HFFc6 (cell line): ENCODE data around the gene FARP1. TPM values are rescaled to one million over a fixed set of nuclear protein-coding genes. Genes with fewer than 3 reads are reported as not detected.

Source experiments
- DNase-seq: peaks from one replicate; pipeline ENCODE4 v3.0.0-alpha.2; 2018
- H3K27ac Mint-ChIP-seq: 2 replicates; pipeline ENCODE4 v1.8.0; 2020; ENCODE audit warnings: mild to moderate bottlenecking, mixed read lengths
- H3K27me3 Mint-ChIP-seq: 2 replicates; pipeline ENCODE4 v1.8.0; 2021; ENCODE audit warnings: mild to moderate bottlenecking, moderate library complexity, mixed read lengths; ENCODE audit not compliant: insufficient read depth
- H3K36me3 Mint-ChIP-seq: 2 replicates; pipeline ENCODE4 v1.8.0; 2021; ENCODE audit warnings: low read depth, mixed read lengths
- H3K4me1 Mint-ChIP-seq: 2 replicates; pipeline ENCODE4 v1.8.0; 2020; ENCODE audit warnings: low read depth, mixed read lengths
- H3K4me3 Mint-ChIP-seq: 2 replicates; pipeline ENCODE4 v1.8.0; 2020; ENCODE audit warnings: mild to moderate bottlenecking, moderate library complexity, mixed read lengths
- H3K9me3 Mint-ChIP-seq: 2 replicates; pipeline ENCODE4 v1.8.0; 2020; ENCODE audit warnings: mild to moderate bottlenecking, mixed read lengths
- CTCF ChIP-seq: fragments of 200-600 bp; sonication (generic); IDR thresholded peaks from 2 replicates; pipeline ENCODE4 v1.5.0; 2021; ENCODE audit warnings: antibody characterized with exemption, mild to moderate bottlenecking
- total RNA-seq, 6 experiments: library from RNA; stranded (reverse); fragmentation: NEBNext Ultra II Directional; extraction: Animal tissue kit (Norgen Biotek cat#: 25700); gene quantifications; 2 replicates in 1 of 6; 3 replicates in 5 of 6; pipeline ENCODE4 v1.2.3, GENCODE V29; 2021

The FARP1 gene
- total RNA-seq, 6 experiments from 2014 or later = 140 to 181 (median 150) TPM

- Mint-ChIP-seq H3K4me1 (peaks cover 15% of the 10 kb centered on the region), H3K36me3 (no peaks in the 10 kb centered on the region), H3K9me3 (no peaks in the 10 kb centered on the region), H3K27ac (no peak overlapping the region), H3K4me3 (no peak overlapping the region), H3K27me3 (no peaks in the 10 kb centered on the region; the same call in 1 of the 2 replicates)
- no peak for TF ChIP-seq CTCF
- no peak for DNase-seq
Measured at GRCh38 chr13:98134901-98135300, 8.0 kb upstream of the FARP1 start.

GRCh38 chr13:98141091-98141490, 1.8 kb upstream of the FARP1 start:
- Mint-ChIP-seq H3K4me1 (peaks cover 17% of the 10 kb centered on the region), H3K9me3 (no peaks in the 10 kb centered on the region), H3K4me3 (no peak overlapping the region), H3K36me3 (peaks cover 8% of the 10 kb centered on the region), H3K27ac (no peak overlapping the region), H3K27me3 (no peaks in the 10 kb centered on the region; the same call in 1 of the 2 replicates)
- no peak for TF ChIP-seq CTCF
- DNase-seq = no peak

GRCh38 chr13:98141509-98142379, 1.1 kb upstream of the FARP1 start:
- Mint-ChIP-seq H3K4me1 (peaks cover 23% of the 10 kb centered on the region), H3K27ac (no peak overlapping the region), H3K36me3 (peaks cover 8% of the 10 kb centered on the region), H3K27me3 (no peaks in the 10 kb centered on the region; the same call in 1 of the 2 replicates), H3K9me3 (no peaks in the 10 kb centered on the region), H3K4me3 (peak overlapping the region; percentile 30; the same call in 1 of the 2 replicates)
- DNase-seq = no peak
- no peak for TF ChIP-seq CTCF

- H3K36me3 Mint-ChIP-seq = peaks cover 8% of the 10 kb centered on the region
- H3K4me1 Mint-ChIP-seq = peaks cover 37% of the 10 kb centered on the region
- H3K27ac Mint-ChIP-seq = no peak overlapping the region
- H3K4me3 Mint-ChIP-seq = no peak overlapping the region
- H3K9me3 Mint-ChIP-seq = no peaks in the 10 kb centered on the region
- no peak for DNase-seq
- no peaks in the 10 kb centered on the region; the same call in 1 of the 2 replicates for H3K27me3 Mint-ChIP-seq
- TF ChIP-seq CTCF = no peak
Measured at GRCh38 chr13:98143157-98143553, 261 bp downstream of the FARP1 start.

- Mint-ChIP-seq H3K4me1 (peaks cover 42% of the 10 kb centered on the region), H3K36me3 (peaks cover 8% of the 10 kb centered on the region), H3K9me3 (no peaks in the 10 kb centered on the region), H3K27ac (peak overlapping the region; percentile 88), H3K27me3 (no peaks in the 10 kb centered on the region; the same call in 1 of the 2 replicates), H3K4me3 (peak overlapping the region; percentile 98)
- DNase-seq = no peak
- no peak for TF ChIP-seq CTCF
Measured at GRCh38 chr13:98143601-98144026, 720 bp downstream of the FARP1 start.
